SK-N-SH (cell line): ENCODE results near the gene PEX11A. TPM values are rescaled to one million over a fixed set of nuclear protein-coding genes. Genes with fewer than 3 reads are reported as not detected.
A peak's percentile ranks its signal among the peaks of the same experiment; 100 is the strongest.

Experiments
- CTCF ChIA-PET: fragments of 300-600, 350-600 bp; formaldehyde crosslinking; extraction: SDS; loops from one replicate; lab custom pipeline; 2021; lab: Yijun Ruan, JAX
- POLR2A ChIA-PET: fragments of 350-600 bp; sonication (Branson Sonifier 250); formaldehyde crosslinking; extraction: SDS; loops from one replicate; lab custom pipeline; 2020; ENCODE audit warnings: antibody characterized with exemption, inconsistent platforms; lab: Yijun Ruan, JAX
- DNase-seq: peaks from one replicate; pipeline ENCODE4 v3.0.0; 2012
- H2AFZ ChIP-seq: fragments of 200-600 bp; sonication (generic); 2 replicates; pipeline ENCODE4 v1.8.1; 2016; ENCODE audit warnings: antibody characterized with exemption, mild to moderate bottlenecking, low read depth
- H3F3A ChIP-seq: fragments of 200-600 bp; sonication (generic); replicated peaks from 2 replicates; pipeline ENCODE3; 2016; ENCODE audit warnings: antibody characterized with exemption, mild to moderate bottlenecking; ENCODE audit not compliant: insufficient read depth
- H3K27ac ChIP-seq, 2 experiments: fragments of 200-500 bp in 1 of 2; fragments of 200-600 bp in 1 of 2; sonication (Bioruptor generic) in 1 of 2; sonication (generic), shearing (Covaris generic) in 1 of 2; 2 replicates each; pipeline versions ENCODE4 v1.5.1 to v1.6.1; 2014 to 2016; ENCODE audit warnings: low read depth in 2 of 2, inconsistent platforms in 1 of 2, low read length in 1 of 2, mild to moderate bottlenecking in 1 of 2, mixed read lengths in 1 of 2
- H3K27me3 ChIP-seq: fragments of 200-600 bp; sonication (generic), shearing (Covaris generic); 2 replicates; pipeline ENCODE4 v1.6.1; 2016; ENCODE audit warnings: mixed run types; ENCODE audit not compliant: insufficient read depth
- H3K36me3 ChIP-seq, 2 experiments: fragments of 200-500 bp in 1 of 2; fragments of 200-600 bp in 1 of 2; sonication (Bioruptor generic) in 1 of 2; sonication (generic) in 1 of 2; replicated peaks in 1 of 2; 2 replicates each; pipeline versions ENCODE3 to v1.5.1; 2014 to 2016; ENCODE audit warnings: low read length in 1 of 2, mild to moderate bottlenecking in 1 of 2; ENCODE audit not compliant: insufficient read depth in 2 of 2, control insufficient read depth in 1 of 2
- H3K4me1 ChIP-seq, 2 experiments: fragments of 200-500 bp in 1 of 2; fragments of 200-600 bp in 1 of 2; sonication (Bioruptor generic) in 1 of 2; sonication (generic), shearing (Covaris generic) in 1 of 2; 2 replicates each; pipeline versions ENCODE4 v1.5.1 to v1.6.1; 2014 to 2016; ENCODE audit warnings: low read depth in 1 of 2, low read length in 1 of 2, mixed run types in 1 of 2; ENCODE audit not compliant: insufficient read depth in 2 of 2, control insufficient read depth in 1 of 2
- H3K4me2 ChIP-seq: fragments of 200-600 bp; sonication (generic), shearing (Covaris generic); 2 replicates; pipeline ENCODE4 v1.6.1; 2017; ENCODE audit warnings: mixed run types
- H3K4me3 ChIP-seq, 2 experiments: fragments of 200-500 bp in 1 of 2; fragments of 200-600 bp in 1 of 2; sonication (Bioruptor generic) in 1 of 2; sonication (generic), shearing (Covaris generic) in 1 of 2; 2 replicates each; pipeline versions ENCODE4 v1.5.1 to v1.8.1; 2014 to 2016; ENCODE audit warnings: low read depth in 2 of 2, inconsistent platforms in 1 of 2, low read length in 1 of 2, mild to moderate bottlenecking in 1 of 2, mixed read lengths in 1 of 2, moderate library complexity in 1 of 2
- H3K79me2 ChIP-seq: fragments of 200-600 bp; sonication (generic); 2 replicates; pipeline ENCODE4 v1.8.1; 2017; ENCODE audit warnings: mild to moderate bottlenecking; ENCODE audit not compliant: insufficient read depth
- H3K9ac ChIP-seq: fragments of 200-600 bp; sonication (generic); 2 replicates; pipeline ENCODE4 v1.6.1; 2017; ENCODE audit warnings: mixed run types
- H3K9me2 ChIP-seq: fragments of 200-600 bp; sonication (generic); 2 replicates; pipeline ENCODE4 v1.6.1; 2017; ENCODE audit warnings: mixed run types
- H3K9me3 ChIP-seq: fragments of 200-600 bp; sonication (generic); 2 replicates; pipeline ENCODE4 v1.6.1; 2017; ENCODE audit warnings: mixed run types, mild to moderate bottlenecking, moderate library complexity
- H4K20me1 ChIP-seq: fragments of 200-600 bp; sonication (generic); 2 replicates; pipeline ENCODE4 v1.6.1; 2017; ENCODE audit warnings: mild to moderate bottlenecking, mixed run types; ENCODE audit not compliant: insufficient read depth
- CHD2 ChIP-seq: fragments of 150-350 bp; IDR thresholded peaks from 2 replicates; pipeline ENCODE4 v1.6.1; 2018; ENCODE audit warnings: low read length; ENCODE audit not compliant: partially characterized antibody
- EZH2phosphoT487 ChIP-seq: fragments of 200-600 bp; sonication (generic); IDR thresholded peaks from 2 replicates; pipeline ENCODE4 v1.6.1; 2017; ENCODE audit warnings: low read depth, mixed run types, mild to moderate bottlenecking, antibody characterized with exemption, moderate library complexity, borderline replicate concordance
- FOXM1 ChIP-seq: IDR thresholded peaks from 2 replicates; pipeline ENCODE4 v1.4.0; 2012; ENCODE audit warnings: low read depth, mild to moderate bottlenecking
- IRF3 ChIP-seq: fragments of 150-350 bp; IDR thresholded peaks from 2 replicates; pipeline ENCODE4 v1.6.1; 2016; ENCODE audit warnings: mild to moderate bottlenecking, low read depth, low read length
- JUND ChIP-seq: IDR thresholded peaks from 2 replicates; pipeline ENCODE4 v1.4.0; 2012
- NFIC ChIP-seq: IDR thresholded peaks from 2 replicates; pipeline ENCODE4 v1.4.0; 2012; ENCODE audit warnings: borderline replicate concordance
- PBX3 ChIP-seq: IDR thresholded peaks from 2 replicates; pipeline ENCODE4; 2012
- RAD21 ChIP-seq: IDR thresholded peaks from 2 replicates; pipeline ENCODE4 v1.6.1; 2012; ENCODE audit warnings: mild to moderate bottlenecking, low read length
- RCOR1 ChIP-seq: fragments of 150-350 bp; IDR thresholded peaks from 2 replicates; pipeline ENCODE4 v1.6.1; 2017; ENCODE audit warnings: antibody characterized with exemption, low read length
- RXRA ChIP-seq: IDR thresholded peaks from 2 replicates; pipeline ENCODE4 v1.4.0; 2012; ENCODE audit warnings: low read depth, mild to moderate bottlenecking, borderline replicate concordance
- SIN3A ChIP-seq: IDR thresholded peaks from 2 replicates; pipeline ENCODE4 v1.6.1; 2012; ENCODE audit warnings: low read depth, mild to moderate bottlenecking, low read length, moderate library complexity, borderline replicate concordance
- SMC3 ChIP-seq: IDR thresholded peaks from 2 replicates; pipeline ENCODE4 v1.6.1; 2012; ENCODE audit warnings: low read depth, low read length, improper control_type of control experiment
- TCF12 ChIP-seq: IDR thresholded peaks from 2 replicates; pipeline ENCODE4 v1.4.0; 2012
- USF1 ChIP-seq: IDR thresholded peaks from 2 replicates; pipeline ENCODE4 v1.4.0; 2012; ENCODE audit warnings: low read depth, borderline replicate concordance
- USF2 ChIP-seq: fragments of 150-350 bp; IDR thresholded peaks from 2 replicates; pipeline ENCODE4 v1.6.1; 2017; ENCODE audit warnings: antibody characterized with exemption, low read length, low read depth, borderline replicate concordance
- ZBTB33 ChIP-seq: IDR thresholded peaks from 2 replicates; pipeline ENCODE4 v1.4.0; 2012; ENCODE audit warnings: low read depth, borderline replicate concordance
- WGBS: methylation state at CpG from one replicate; pipeline ENCODE4 v1.1.6; 2017; ENCODE audit warnings: low lambda C conversion rate; 5-methylcytosine and 5-hydroxymethylcytosine counted together
- polyA plus RNA-seq, 3 experiments: library from polyadenylated mRNA; depleted of rRNA; stranded (reverse); fragments of >200 nt; gene quantifications; 2 replicates each; pipeline ENCODE4 v1.2.3, GENCODE V29; 2012

PEX11A gene
- polyA plus RNA-seq, 1 of the 3 experiments (the other 2 are of a cell fraction), result 6.1 TPM

- TF ChIP-seq TCF12 (no peak), CHD2 (no peak), RCOR1 (peak; percentile 23; the same call in 1 of the 2 replicates)
Observed at GRCh38 chr15:89740137-89740536, 49.6 kb upstream of the PEX11A start (continued).

GRCh38 chr15:89735773-89736172 is 45.2 kb upstream of the PEX11A start:
- no peaks in the 10 kb centered on the region for H3K9me2 ChIP-seq
- no peak overlapping the region for H3K4me2 ChIP-seq
- POLR2A ChIA-PET, result no interaction called here
- no peaks in the 10 kb centered on the region for H3K79me2 ChIP-seq
- no peaks in the 10 kb centered on the region for H3K36me3 ChIP-seq
- H4K20me1 ChIP-seq, result no peaks in the 10 kb centered on the region
- H3K27ac ChIP-seq, result no peak overlapping the region
- H3K4me3 ChIP-seq, result no peak overlapping the region
- no peaks in the 10 kb centered on the region for H3K4me1 ChIP-seq
- CTCF ChIA-PET, result interaction anchor here (2.5 kb wide), 1 partner anchor 139 kb away, joined by 9 read pairs; no protein-coding TSS in a partner anchor
- H3K27me3 ChIP-seq, result peaks cover 17% of the 10 kb centered on the region
- no peaks in the 10 kb centered on the region for H3F3A ChIP-seq
- DNase-seq, result no peak
- H2AFZ ChIP-seq, result no peak overlapping the region
- no peaks in the 10 kb centered on the region for H3K9me3 ChIP-seq
- 56% methylated on average over 4 of the region's 4 CpGs for WGBS
- no peak overlapping the region for H3K9ac ChIP-seq
- TF ChIP-seq IRF3 (no peak), ZBTB33 (no peak), PBX3 (no peak), EZH2phosphoT487 (no peak), FOXM1 (no peak), TCF12 (no peak), RXRA (no peak), SMC3 (no peak), JUND (no peak), USF1 (no peak), NFIC (no peak), RAD21 (no peak), CHD2 (no peak), SIN3A (no peak), USF2 (no peak)
